ENCODE measurements around the gene FABP7. TPM values are rescaled to one million over a fixed set of nuclear protein-coding genes. Genes with fewer than 3 reads are reported as not detected.

FABP7 gene
- total RNA-seq, 1 experiment from 2014 or later: not detected

- TF ChIP-seq, protein P1, sequence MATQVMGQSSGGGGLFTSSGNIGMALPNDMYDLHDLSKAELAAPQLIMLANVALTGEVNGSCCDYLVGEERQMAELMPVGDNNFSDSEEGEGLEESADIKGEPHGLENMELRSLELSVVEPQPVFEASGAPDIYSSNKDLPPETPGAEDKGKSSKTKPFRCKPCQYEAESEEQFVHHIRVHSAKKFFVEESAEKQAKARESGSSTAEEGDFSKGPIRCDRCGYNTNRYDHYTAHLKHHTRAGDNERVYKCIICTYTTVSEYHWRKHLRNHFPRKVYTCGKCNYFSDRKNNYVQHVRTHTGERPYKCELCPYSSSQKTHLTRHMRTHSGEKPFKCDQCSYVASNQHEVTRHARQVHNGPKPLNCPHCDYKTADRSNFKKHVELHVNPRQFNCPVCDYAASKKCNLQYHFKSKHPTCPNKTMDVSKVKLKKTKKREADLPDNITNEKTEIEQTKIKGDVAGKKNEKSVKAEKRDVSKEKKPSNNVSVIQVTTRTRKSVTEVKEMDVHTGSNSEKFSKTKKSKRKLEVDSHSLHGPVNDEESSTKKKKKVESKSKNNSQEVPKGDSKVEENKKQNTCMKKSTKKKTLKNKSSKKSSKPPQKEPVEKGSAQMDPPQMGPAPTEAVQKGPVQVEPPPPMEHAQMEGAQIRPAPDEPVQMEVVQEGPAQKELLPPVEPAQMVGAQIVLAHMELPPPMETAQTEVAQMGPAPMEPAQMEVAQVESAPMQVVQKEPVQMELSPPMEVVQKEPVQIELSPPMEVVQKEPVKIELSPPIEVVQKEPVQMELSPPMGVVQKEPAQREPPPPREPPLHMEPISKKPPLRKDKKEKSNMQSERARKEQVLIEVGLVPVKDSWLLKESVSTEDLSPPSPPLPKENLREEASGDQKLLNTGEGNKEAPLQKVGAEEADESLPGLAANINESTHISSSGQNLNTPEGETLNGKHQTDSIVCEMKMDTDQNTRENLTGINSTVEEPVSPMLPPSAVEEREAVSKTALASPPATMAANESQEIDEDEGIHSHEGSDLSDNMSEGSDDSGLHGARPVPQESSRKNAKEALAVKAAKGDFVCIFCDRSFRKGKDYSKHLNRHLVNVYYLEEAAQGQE (IDR thresholded peaks at IDR 0.05; ENCODE audit: low read depth): no peak
- TF ChIP-seq, protein P2, sequence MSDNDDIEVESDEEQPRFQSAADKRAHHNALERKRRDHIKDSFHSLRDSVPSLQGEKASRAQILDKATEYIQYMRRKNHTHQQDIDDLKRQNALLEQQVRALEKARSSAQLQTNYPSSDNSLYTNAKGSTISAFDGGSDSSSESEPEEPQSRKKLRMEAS (IDR thresholded peaks at IDR 0.05): no peak
- TF ChIP-seq FOSL1 (IDR thresholded peaks at IDR 0.05; ENCODE audit: low read depth) (no peak), TCF7L2 (IDR thresholded peaks at IDR 0.05; ENCODE audit: borderline replicate concordance, extremely low read depth, insufficient read depth, insufficient read length) (no peak), CBX3 (IDR thresholded peaks at IDR 0.05; ENCODE audit: low read depth) (no peak)
These were observed 42.9 kb upstream of the FABP7 start (continued) for GRCh38 chr6:122736616-122737015.

DNA sequence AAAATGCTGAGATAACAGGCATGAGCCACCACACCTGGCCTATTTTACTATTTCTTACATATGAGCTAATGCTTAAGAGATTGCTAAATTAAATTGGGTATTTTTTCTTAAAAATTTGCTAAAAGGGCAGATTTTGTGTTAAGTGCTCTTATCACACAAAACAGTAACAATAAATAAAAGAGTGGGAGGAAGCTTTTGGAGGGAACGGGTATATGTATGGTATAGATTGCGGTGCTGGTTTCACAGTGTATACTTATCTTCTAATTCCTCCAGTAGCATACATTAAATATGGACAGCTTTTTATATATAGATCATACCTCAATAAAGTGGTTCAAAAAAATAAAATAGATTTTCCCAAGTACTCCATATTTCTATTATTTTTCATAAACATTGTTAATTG is 39.4 kb upstream of the FABP7 start:
- no peak overlapping the region for H3K9ac ChIP-seq (ENCODE audit: low read length)
- intact Hi-C loops (cut with micrococcal nuclease): no loop called here
- ATAC-seq (no peak), DNase-seq (ENCODE audit: low read depth, low spot score) (no peak)
- TF ChIP-seq JUND (IDR thresholded peaks at IDR 0.05) (no peak), ZBTB33 (IDR thresholded peaks at IDR 0.05; ENCODE audit: extremely low read depth, insufficient replicate concordance, low read length) (no peak), YY1 (IDR thresholded peaks at IDR 0.05; ENCODE audit: extremely low read depth, insufficient replicate concordance, low read depth, low read length) (no peak), FOSL1 (IDR thresholded peaks at IDR 0.05; ENCODE audit: low read depth) (no peak), CTCF (IDR thresholded peaks at IDR 0.05 in 2 of 3, conservative IDR thresholded peaks at IDR 0.05 in 1 of 3; ENCODE audit: borderline replicate concordance in 1 of 3, insufficient read depth in 1 of 3, low read depth in 2 of 3, low read length in 2 of 3) (no peak), SP1 (IDR thresholded peaks at IDR 0.05; ENCODE audit: low read depth) (no peak), POLR2AphosphoS5 (IDR thresholded peaks at IDR 0.05; ENCODE audit: low read depth, low read length) (no peak), ELF1 (IDR thresholded peaks at IDR 0.05; ENCODE audit: borderline replicate concordance, low read depth) (no peak), ZFX (IDR thresholded peaks at IDR 0.05) (no peak), EZH2phosphoT487 (IDR thresholded peaks at IDR 0.05; ENCODE audit: borderline replicate concordance) (no peak), SRF (IDR thresholded peaks at IDR 0.05; ENCODE audit: low read depth) (no peak), RAD21 (IDR thresholded peaks at IDR 0.05; ENCODE audit: low read depth) (no peak), EGR1 (IDR thresholded peaks at IDR 0.05; ENCODE audit: low read depth) (no peak)
- TF ChIP-seq, protein P2 (IDR thresholded peaks at IDR 0.05): no peak
- CTCF ChIA-PET: interaction anchor here (2.3 kb wide), 1 partner anchor 99 kb away, joined by 11 read pairs; no protein-coding TSS in a partner anchor
- no peaks in the 10 kb centered on the region for H3K79me2 ChIP-seq (ENCODE audit: insufficient read depth, low read length)
- H3K9me3 ChIP-seq (ENCODE audit: control insufficient read depth in 1 of 2, insufficient read depth in 1 of 2, low read depth in 1 of 2, low read length in 2 of 2): no peaks in the 10 kb centered on the region
- RAD21 ChIA-PET (ENCODE audit: low non-redundant PET in 1 of 2, low total read pairs in 2 of 2, uncharacterized antibody in 2 of 2, unreplicated experiment in 2 of 2): no interaction called here
- no TSS peak for BruUV-seq (replicated peaks)
- no peaks in the 10 kb centered on the region for H3K9me2 ChIP-seq (ENCODE audit: insufficient read depth)
- no peak overlapping the region for H2AFZ ChIP-seq (ENCODE audit: low read depth, low read length, poor library complexity, severe bottlenecking)
- POLR2A ChIA-PET: no interaction called here
- H3K4me1 ChIP-seq (ENCODE audit: control insufficient read depth in 1 of 2, insufficient read depth in 2 of 2, low read length in 2 of 2): no peaks in the 10 kb centered on the region
- no peak overlapping the region for H3K4me3 ChIP-seq (replicated peaks in 1 of 2; ENCODE audit: low read depth in 1 of 2, low read length in 2 of 2)
- no peak overlapping the region for H3K4me2 ChIP-seq (ENCODE audit: low read length)
- H3K36me3 ChIP-seq (ENCODE audit: control insufficient read depth in 1 of 2, insufficient read depth in 2 of 2, low read length in 2 of 2): no peaks in the 10 kb centered on the region
- H3K27me3 ChIP-seq (ENCODE audit: insufficient read depth, low read length): no peaks in the 10 kb centered on the region
- no peaks in the 10 kb centered on the region for H4K20me1 ChIP-seq (ENCODE audit: insufficient read depth)
- H3K27ac ChIP-seq (ENCODE audit: low read depth, low read length): no peak overlapping the region
